GM21390 (cell line): Measurements from ENCODE around the gene CLK1.
"Not testable (repeated sequence)": the region's sequence is repeated elsewhere in the genome, so short reads cannot be mapped to it uniquely, and the experiment has no call there.

Experiments used
- ATAC-seq: cut with Tn5 transposase; IDR thresholded peaks from one replicate; pipeline ENCODE4 v1.9.1; 2021; ENCODE audit not compliant: unreplicated experiment

Gene CLK1

DNA sequence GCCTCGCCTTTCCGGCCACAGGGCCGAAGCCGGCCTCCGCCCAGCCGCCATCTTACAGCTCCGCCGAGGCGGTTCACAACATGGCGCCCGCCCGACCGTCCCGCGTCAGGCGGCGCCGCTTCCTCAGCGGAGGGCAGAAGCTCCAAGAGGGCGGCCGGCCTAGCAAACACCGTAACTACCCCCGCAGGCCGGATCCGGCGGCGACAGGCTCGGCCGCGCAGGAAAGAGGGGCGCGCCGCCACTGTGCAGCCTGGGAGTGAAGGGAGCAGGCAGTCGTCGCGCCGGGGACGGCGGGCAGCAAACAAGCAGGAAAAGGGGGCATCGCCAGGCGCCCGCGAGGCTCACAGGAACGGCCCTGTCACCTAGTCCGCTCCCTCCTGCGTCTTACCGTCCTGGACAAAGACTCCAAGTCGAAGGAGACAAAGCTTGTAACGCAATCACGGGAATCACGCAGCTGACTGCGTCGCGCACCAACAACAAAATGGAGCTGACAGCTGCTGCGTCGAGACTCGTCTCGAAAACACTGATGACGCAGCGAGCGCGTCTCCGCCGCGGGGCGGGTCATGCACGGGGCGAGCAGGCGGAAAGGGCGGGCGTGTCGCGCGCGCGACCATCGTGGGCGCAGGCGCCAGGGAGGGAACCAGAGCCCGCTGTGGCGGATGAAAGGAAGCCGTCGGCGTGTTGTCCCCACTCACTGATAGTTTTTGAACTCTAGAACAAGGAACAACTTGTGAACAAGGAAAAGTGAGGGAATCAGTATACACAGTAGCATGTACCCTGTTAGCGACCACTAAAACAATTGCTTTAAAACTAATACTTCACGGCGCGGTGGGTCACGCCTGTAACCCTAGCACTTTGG, at the start of gene CLK1:
CLK1 (minus strand) TSS at position 483 of the 859 bp plus-strand sequence. CDS start 2,796 bp downstream, outside the sequence.
- ATAC-seq, result peak; percentile 86

DNA sequence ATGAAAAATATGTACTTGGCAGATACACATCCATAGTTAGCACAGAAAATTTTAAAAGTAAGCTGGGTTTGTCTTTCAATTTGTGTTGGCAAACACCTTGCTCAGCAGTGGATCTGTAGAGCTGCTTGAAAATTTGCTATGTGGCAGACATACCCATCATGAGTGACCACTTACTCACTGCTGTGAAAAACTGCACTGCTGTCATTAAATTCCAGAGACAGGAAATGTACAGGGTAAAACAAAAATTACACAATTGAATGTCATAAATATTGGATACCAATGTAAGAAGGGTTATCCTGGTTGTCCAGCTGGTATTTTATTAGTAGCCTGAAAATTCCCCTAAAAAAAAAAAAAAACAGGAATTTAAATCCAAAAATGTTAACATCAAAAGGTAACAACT, 49.2 kb upstream of the CLK1 start:
- ATAC-seq, result no peak

DNA sequence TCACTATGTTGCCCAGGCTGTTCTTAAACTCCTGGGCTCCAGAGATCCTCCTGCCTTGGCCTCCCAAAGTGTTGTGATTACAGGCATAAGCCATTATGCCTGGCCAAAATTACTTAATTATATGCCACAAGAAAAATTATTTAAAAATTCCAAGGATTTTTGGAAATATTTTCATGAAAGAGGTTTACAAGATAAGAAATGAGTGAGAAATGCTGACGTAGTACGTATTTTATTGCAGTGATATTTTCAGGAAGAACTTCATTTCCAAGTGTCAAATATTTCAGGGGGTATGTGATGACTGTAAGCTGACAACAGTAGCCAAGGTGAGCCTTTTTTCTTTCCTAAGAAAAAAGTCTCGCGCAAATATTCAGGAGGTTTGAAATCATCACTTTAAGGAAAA, 45.5 kb upstream of the CLK1 start:
- no peak for ATAC-seq

DNA sequence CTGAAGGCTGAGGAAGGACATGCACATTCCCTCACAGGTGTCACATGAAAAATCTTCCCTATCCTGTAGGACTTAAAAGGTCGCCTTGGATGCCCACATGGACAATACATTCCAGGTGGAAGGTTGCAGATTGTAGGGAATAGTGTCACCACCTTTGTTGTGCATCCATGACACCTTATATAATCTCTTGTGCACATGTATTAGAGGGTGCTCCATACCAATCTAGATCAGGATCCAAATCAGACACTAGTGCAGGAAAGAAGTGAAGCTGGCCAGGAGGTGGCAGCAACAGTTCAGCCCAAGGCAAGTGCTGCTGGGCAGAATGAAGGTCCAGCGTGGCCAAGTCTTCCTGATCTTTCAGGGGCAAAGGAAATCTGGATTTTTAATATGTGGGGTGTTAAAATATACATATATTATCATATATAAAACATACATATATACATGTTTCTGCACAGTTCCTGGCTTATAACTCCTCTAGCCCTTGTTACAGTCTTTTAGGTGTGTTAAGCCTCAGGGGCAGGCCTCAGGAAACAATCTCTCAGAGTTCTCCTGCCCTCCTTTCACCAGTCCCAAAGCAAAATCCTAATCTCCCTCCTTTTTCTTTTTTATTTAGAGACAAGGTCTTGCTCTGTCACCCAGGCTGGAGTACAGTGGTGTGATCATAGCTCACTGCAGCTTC, 41.3 kb upstream of the CLK1 start:
- ATAC-seq, result peak; percentile 59

DNA sequence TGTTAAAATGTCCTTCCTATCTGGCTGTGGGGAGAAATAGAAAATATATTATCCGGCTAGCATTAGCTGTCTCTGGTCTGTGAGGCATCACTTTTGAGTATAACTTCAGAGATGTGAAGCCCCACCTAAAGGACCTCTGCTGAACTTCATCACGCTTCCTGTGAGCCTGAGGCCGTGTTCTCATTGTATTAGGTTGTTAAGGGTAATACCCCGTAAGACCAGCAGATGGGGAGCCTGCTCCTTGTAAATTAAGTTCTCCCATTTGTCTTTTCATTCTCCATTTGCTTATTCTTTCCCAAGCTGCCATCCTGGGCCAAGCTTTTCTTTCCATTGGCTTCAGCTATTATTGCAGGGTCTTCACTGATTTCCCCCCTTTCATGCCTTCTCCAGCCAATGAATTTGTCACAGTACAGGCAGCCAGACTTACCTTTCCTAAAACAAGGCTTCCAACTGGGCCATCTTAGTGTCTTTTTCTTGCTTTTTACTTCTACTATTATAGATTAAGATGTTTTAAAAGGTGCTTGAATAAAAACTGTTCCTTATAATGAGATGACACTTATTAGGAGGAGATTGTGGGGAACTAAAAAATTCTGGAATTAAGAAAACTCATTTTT, 37.1 kb upstream of the CLK1 start:
- ATAC-seq, result peak; percentile 98

DNA sequence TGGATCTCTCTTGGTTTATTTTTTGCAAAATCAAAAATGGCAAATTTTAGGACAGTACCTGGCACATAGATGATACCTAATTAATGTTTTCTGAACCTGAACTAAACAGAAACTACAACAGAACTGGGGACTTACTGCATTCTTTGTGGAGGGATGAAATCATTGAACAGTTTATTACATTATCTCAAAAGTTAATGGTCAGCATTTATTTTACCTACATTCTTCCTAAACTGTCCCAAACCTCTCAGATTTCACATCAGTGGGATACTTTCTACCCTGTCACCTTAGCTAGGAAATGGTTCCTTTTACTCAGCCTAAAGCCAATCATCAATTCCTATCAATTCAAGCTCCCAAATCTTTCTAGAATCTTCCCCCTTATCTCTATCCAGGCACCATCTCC, 35.0 kb upstream of the CLK1 start:
- ATAC-seq, result no peak

DNA sequence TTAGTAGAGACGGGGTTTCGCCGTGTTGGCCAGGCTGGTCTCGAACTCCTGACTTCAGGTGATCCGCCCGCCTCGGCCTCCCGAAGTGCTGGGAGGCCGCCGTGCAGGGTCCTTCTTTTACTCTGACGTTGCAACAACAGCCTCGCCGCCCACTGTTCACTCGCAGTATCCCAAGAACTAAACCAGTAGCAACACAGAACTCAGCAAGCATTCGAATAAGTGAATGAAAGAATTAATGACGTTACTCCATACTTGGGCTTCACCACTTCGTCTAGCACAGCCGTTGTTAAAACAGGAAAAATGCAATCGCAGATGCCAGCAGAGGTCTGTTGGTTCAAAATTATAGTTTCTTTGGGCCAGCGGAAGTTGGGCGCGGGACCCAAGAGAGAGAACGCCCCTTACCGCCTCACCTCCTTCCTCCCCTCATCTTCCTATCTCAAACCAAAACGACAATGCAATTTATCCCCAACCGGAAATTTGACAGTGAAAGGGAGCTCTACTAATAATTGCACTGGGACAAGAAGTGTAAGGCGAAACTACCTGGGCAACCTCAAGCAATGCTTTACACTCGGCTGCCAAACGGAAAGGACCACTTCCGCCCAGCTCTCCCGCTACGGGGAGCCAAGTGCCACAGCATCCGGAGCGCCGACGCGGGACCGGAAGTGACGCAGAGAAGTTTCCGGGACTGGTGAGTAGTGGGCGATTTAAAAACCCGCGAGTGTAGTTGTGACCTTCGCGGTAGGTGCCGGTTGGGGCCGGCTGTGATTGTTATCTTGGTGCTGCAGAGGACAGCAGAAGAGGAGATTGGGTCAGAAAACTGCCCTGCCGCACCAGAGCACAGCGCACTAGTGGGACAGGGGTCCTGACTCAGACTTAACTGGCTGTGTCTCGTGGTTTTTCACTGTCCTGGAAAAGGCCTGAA, 24.5 kb upstream of the CLK1 start, which contains the start of the genes NIF3L1 and PPIL3:
NIF3L1 (plus strand) TSS at position 668 of the 922 bp plus-strand sequence. CDS start 2,573 bp downstream, outside the sequence.
PPIL3 (minus strand) TSS at position 374 of the 922 bp plus-strand sequence. CDS start 1,462 bp downstream, outside the sequence.
- ATAC-seq, result peak; percentile 86

DNA sequence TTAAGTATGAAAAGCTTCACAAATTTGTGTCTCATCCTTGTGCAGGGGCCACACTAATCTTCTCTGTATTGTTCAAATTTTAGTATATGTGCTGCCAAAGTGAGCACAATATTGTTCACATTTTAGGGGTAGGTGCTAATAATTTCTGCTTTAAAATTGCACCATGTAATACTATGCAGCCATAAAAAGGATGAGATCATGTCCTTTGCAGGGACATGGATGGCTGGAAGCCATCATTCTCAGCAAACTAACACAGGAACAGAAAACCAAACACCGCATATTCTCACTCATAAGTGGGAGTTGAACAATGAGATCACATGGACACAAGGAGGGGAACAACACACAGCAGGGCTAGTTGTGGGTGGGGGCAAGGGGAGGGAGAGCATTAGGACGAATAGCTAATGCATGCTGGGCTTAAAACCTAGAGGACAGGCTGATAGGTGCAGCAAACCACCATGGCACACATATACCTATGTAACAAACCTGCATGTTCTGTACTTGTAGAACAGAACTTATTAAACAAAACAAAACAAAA, 17.3 kb upstream of the CLK1 start:
- not testable (repeated sequence) for ATAC-seq

DNA sequence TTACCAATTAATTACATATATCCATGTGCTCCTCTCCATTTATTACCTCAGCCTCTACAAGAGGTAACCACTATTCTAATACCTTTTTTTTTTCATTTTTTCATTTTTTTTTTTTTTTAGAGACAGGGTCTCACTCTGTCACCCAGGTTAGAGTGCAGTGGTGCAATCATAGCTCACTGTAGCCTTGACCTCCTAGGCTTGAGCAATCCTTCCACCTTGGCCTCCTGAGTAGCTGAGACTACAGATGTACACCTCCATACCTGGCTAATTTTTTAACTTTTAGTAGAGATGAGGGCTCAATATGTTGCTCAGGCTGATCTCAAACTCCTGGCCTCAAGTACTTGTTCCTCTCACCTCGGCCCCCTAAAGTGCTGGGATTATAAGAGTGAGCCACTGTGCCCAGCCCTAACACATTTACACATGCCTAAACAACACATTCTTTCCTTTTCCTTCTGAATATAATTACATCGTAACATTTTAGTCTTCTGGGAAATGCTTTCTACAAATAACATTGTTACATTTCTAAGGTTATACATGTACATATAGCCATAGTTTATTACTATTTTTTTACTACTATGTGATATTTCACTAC, 13.9 kb upstream of the CLK1 start:
- ATAC-seq, result no peak

DNA sequence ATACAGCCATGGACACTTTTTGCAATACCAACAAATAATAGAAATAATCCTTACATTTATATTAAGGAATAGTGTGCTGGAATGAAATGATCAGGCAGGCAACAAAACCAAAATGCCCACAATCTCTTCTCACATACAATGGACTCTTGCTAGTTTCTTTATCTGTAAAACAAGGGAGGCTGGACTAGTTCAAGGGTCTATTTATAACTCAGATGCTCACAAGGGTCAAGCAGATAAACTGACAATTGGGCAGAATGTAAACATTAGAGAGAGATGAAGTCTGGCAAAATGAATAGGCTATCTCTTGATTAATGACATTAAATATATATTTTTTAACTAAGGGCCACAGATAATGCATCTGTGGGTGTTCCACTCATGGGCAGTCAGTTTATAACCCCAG, 13.0 kb upstream of the CLK1 start:
- ATAC-seq, result no peak

DNA sequence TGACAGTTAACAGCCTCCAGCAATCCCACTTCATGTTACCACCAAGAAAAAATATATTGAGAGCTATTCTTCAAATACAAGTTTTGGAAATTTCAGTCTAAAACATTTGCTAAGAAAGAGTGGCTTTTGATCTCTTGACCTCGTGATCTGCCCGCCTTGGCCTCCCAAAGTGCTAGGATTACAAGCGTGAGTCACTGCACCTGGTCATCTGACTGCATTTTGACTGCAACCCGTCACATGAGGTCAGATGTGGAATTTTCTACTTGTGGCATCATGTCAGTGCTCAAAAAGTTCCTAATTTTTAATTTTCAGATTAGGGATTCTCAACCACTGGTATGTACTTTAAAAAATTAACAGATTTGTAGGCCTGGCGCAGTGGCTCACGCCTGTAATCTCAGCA, 9.1 kb upstream of the CLK1 start:
- no peak for ATAC-seq

DNA sequence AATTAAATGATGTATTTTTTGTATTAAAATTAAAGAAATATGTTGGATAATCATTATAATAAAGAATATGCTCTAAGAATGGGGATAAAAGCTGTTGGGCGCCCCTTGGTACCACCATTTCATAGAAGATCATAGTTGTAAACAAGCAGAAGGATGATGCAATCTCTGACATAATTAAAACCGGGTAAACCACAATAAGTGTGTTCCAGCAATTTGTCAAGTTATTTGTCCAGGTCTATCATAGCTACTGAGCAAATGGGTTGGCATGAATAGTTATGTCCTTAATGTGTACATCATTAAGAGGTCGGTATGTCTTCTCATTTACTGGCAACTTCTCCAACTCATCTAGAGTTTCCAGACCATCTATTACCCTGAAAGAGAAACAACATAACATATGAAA, 6.7 kb upstream of the CLK1 start:
- no peak for ATAC-seq

DNA sequence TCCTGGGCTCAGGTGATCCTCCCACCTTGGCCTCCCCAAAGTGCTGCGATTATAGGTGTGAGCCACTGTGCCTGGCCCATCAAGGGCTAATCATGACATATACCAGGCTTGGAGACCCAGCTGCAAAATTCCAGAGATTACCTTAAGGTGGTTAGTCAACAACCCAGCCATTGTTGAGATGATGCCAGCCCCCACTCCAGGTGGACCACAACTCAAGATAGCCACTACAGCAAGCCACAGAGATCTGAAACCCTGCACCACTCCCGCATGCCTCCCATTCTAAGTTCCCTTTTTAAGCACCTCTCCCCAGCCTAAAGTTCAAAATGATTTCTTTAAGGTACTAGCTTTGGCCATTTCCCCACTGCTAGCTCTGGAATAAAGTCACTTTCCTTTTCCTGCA, 4.6 kb upstream of the CLK1 start:
- no peak for ATAC-seq

DNA sequence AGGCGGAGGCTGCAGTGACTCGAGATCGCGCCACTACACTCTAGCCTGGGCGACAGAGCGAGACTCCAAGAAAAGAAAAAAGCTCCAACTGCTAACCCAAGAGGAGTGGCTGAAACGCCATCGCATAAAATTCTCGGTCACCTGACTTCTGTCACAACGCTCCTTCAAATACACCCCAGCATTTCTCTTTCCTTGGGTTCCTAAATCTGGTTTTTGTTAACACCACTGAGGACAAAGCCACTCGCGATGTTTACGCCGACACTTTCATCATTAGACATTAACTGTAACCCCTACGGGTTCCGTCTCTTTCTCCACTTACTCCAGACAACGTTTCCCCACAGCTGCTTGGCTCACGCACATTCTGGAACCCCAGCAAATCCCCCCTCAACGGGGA, 679 bp downstream of the CLK1 start:
- ATAC-seq, result peak; percentile 10

DNA sequence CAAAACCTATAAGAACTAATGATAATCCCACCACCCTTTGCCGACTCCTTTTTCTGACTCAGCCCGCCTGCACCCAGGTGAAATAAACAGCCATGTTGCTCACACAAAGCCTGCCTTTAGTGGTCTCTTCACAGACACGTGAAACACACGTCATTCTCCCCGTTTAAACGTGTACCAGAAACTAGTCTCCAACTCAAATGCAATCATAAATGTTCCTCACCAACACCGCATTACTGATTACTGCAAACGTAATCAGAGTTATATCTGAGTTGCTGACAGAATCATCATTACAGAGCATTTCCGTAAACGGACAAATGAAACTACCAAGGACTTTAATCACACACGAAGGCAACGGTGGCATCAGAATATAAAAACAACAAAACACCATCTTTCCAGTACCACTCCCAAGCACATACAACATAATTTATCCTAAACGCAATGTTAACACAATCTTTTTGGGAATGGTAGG, 1.9 kb downstream of the CLK1 start:
- no peak for ATAC-seq

DNA sequence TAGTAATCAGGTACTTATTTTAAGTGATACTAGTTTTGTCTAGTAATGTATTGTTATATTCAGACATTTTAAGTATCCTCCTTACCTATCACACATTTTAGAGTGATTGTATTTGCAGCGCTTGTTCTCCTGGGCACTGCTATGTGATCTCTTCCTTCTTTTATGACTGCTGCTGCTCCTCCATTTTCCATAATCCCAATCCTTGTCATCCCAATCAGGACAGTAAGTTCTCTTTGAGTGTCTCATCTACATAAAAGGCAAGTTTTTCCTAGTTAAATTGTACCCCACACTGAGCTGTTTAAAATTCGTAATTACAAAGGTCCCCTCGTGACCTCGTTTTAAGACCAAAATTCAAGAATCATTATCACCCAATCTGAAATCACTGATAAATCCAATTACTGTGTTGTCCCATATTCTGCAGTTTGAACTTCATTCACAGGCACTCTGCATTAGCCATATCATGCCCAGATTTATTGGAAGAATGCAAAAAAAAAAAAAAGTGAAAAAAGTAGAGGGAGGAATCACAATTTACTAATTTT, 2.8 kb downstream of the CLK1 start:
- no peak for ATAC-seq

DNA sequence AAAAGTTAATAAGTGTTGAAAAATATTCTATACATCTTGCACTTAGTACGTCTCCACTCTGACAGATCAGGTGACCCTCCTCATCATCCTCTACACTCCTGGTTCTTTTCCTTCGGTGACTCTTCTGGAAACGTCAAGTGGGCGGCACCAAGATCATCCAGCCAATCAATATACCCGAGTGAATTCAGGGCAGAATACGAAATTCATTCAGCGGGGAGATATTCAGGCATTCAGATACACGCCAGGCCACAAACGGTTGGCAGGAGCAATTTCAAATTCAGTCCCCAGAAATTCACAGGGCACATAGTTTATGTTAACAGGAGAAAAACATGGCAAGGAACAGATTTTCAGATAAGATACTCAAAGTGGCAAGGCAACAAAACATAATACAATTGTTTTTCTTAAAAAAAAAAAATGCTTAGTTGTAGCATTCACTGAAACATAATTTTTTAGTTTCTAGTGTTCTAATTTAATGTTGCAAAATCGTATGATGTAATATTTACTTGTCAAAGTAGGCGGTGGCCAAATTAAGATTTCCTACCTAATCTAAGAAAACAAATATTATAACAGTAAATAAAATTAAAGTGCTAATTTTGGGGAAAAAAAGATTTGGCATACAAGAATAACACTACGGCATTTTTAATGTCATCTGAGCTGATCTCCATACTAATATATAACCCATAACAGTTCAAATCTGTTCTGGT, 4.2 kb downstream of the CLK1 start:
- no peak for ATAC-seq

DNA sequence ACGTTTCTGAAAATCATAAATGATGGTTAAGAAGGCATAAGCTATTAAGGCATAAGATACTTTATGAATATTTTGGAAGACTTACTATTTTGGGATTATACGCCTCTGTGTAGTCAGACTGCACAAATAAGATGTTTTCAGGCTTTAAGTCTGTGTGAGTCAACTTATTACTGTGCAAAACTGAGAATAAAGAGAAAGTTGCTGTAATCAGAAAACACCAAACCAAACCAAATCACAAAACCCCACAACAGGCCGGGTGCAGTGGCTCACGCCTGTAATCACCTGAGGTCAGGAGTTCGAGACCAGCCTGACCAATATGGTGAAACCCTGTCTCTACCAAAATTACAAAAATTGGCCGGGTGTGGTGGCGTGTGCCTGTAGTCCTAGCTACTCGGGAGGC, 7.7 kb downstream of the CLK1 start:
- no peak for ATAC-seq

DNA sequence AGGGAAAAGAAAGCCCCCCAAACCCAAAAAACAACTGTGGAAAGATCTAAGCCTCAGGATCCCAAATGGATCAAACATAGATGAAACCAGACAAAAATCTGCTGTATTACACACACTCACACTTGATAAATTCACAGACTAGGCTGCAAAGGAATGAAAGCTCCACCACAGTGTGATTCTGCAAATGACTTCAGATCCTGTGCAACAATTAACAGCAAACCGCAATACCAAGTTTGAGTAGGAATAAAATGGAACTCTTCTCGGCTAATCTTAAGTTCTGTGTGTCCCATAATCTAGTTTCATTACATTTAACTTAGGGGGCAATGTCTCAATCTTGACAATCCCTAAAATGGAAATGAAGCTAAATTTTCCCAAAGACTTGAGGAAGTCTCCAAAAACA, 11.9 kb downstream of the CLK1 start:
- ATAC-seq, result no peak
